Measurements from ENCODE around the gene PRICKLE4. TPM values are rescaled to one million over a fixed set of nuclear protein-coding genes. Genes with fewer than 3 reads are reported as not detected.

Gene PRICKLE4
- total and polyA plus RNA-seq, 2 of the 4 experiments (the other 2 are of a cell fraction), result 0.72 TPM; not detected in 1

GRCh38 chr6:41757931-41758640 lies 22.5 kb upstream of the PRICKLE4 start:
- Histone ChIP-seq H3K4ac (ENCODE audit: low read depth, low read length) (no peak overlapping the region), H4K91ac (ENCODE audit: insufficient read depth, low read depth, low read length) (no peak overlapping the region), H3K9me3 (ENCODE audit: control insufficient read depth, insufficient read depth, low read length) (no peaks in the 10 kb centered on the region), H2AK5ac (ENCODE audit: low read depth, low read length) (no peak overlapping the region), H3K27ac (ENCODE audit: insufficient read depth, low read length) (no peak overlapping the region), H3K4me3 (ENCODE audit: insufficient read depth, low read depth, low read length) (no peak overlapping the region), H4K8ac (ENCODE audit: low read depth in 2 of 2, low read length in 2 of 2) (no peak overlapping the region), H3K23ac (ENCODE audit: low read depth, low read length) (no peak overlapping the region), H2AFZ (replicated peaks; ENCODE audit: low read length, poor library complexity) (no peak overlapping the region), H2BK20ac (ENCODE audit: low read depth, low read length) (no peak overlapping the region), H3K4me2 (ENCODE audit: low read depth, low read length) (no peak overlapping the region), H2BK15ac (ENCODE audit: low read depth, low read length) (no peak overlapping the region), H2BK5ac (ENCODE audit: low read depth, low read length, poor library complexity, severe bottlenecking) (no peak overlapping the region), H3K9ac (ENCODE audit: low read depth, low read length) (no peak overlapping the region), H2AK9ac (replicated peaks; ENCODE audit: low read depth, low read length, poor library complexity) (no peak overlapping the region), H4K20me1 (ENCODE audit: insufficient read depth, low read length) (no peaks in the 10 kb centered on the region), H3K18ac (ENCODE audit: low read depth, low read length) (no peak overlapping the region), H4K5ac (ENCODE audit: low read depth, low read length) (no peak overlapping the region), H3K4me1 (ENCODE audit: control insufficient read depth, insufficient read depth, low read length) (peaks cover 3% of the 10 kb centered on the region; the same call in 1 of the 2 replicates), H3K9me1 (ENCODE audit: insufficient read depth, low read length) (no peaks in the 10 kb centered on the region; the same call in 1 of the 2 replicates), H3K27me3 (ENCODE audit: control insufficient read depth, insufficient read depth, low read length) (peaks cover 34% of the 10 kb centered on the region), H3K79me1 (ENCODE audit: low read depth in 1 of 2, low read length in 2 of 2) (no peaks in the 10 kb centered on the region), H3K14ac (replicated peaks; ENCODE audit: low read depth, low read length) (no peak overlapping the region), H3K36me3 (ENCODE audit: control insufficient read depth, insufficient read depth, low read length) (no peaks in the 10 kb centered on the region), H2BK120ac (ENCODE audit: low read depth, low read length) (no peak overlapping the region), H3K56ac (ENCODE audit: extremely low read depth, insufficient read depth, low read length) (no peak overlapping the region)
- BruUV-seq (replicated peaks), result no TSS peak
- peak; percentile 71 for ATAC-seq (ENCODE audit: low read depth)
- ChIA-PET POLR2A (ENCODE audit: unreplicated experiment) (no interaction called here), CTCF (no interaction called here)
- no CpG with 5 or more reads among the region's 8 CpGs for WGBS, 2 experiments (ENCODE audit: extremely low coverage in 2 of 2, insufficient read length in 1 of 2)
- dilution Hi-C loops (cut with HindIII; ENCODE audit: low sequenced_read_pairs, unreplicated experiment), result no loop called here
- intact Hi-C loops (cut with micrococcal nuclease), result no loop called here
- in situ Hi-C loops (cut with MboI; ENCODE audit: low sequenced_read_pairs), result no loop called here
- TF ChIP-seq RFX5 (IDR thresholded peaks at IDR 0.05; ENCODE audit: low read depth, low read length), result no peak
- TF ChIP-seq MXI1 (IDR thresholded peaks at IDR 0.05; ENCODE audit: borderline replicate concordance, low read depth, low read length), result no peak
- no peak for TF ChIP-seq CHD1 (IDR thresholded peaks at IDR 0.05; ENCODE audit: low read depth, low read length)
- no peak for TF ChIP-seq CEBPB (IDR thresholded peaks at IDR 0.05; ENCODE audit: low read depth, low read length)
- TF ChIP-seq MAFK (IDR thresholded peaks at IDR 0.05; ENCODE audit: low read depth, low read length), result no peak
- TF ChIP-seq SMC3 (IDR thresholded peaks at IDR 0.05; ENCODE audit: low read depth, low read length), result no peak
- no peak for TF ChIP-seq FOS (IDR thresholded peaks at IDR 0.05; ENCODE audit: low read depth, low read length)
- TF ChIP-seq CTCF (conservative IDR thresholded peaks at IDR 0.05; ENCODE audit: low read depth, low read length), result no peak
- TF ChIP-seq USF2 (IDR thresholded peaks at IDR 0.05; ENCODE audit: low read depth, low read length), result no peak
- no peak for TF ChIP-seq RCOR1 (IDR thresholded peaks at IDR 0.05; ENCODE audit: insufficient replicate concordance, low read length)
- peak; percentile 29 for DNase-seq
